GM18511 (cell line): Measurements from ENCODE around the gene GADD45G.

ENCODE experiments used
- ATAC-seq: cut with Tn5 transposase; IDR thresholded peaks from one replicate; pipeline ENCODE4 v1.9.1; 2021; ENCODE audit warnings: mild to moderate bottlenecking, moderate library complexity; ENCODE audit not compliant: unreplicated experiment

Gene GADD45G

GRCh38 chr9:89608641-89609335 is 4.0 kb downstream of the GADD45G start:
- no peak for ATAC-seq

- no peak for ATAC-seq
Measured at GRCh38 chr9:89609426-89610006, 4.7 kb downstream of the GADD45G start.

GRCh38 chr9:89610391-89610925 is 5.6 kb downstream of the GADD45G start:
- ATAC-seq = no peak

- ATAC-seq = no peak
Measured at GRCh38 chr9:89611425-89611824, 6.6 kb downstream of the GADD45G start.

GRCh38 chr9:89612566-89613278 is 7.9 kb downstream of the GADD45G start:
- no peak for ATAC-seq

- ATAC-seq = no peak
Measured at GRCh38 chr9:89613912-89614892, 9.4 kb downstream of the GADD45G start.

GRCh38 chr9:89615661-89616060 is 10.8 kb downstream of the GADD45G start:
- no peak for ATAC-seq

GRCh38 chr9:89616411-89616810 is 11.6 kb downstream of the GADD45G start:
- ATAC-seq = no peak

- no peak for ATAC-seq
Measured at GRCh38 chr9:89617978-89618377, 13.2 kb downstream of the GADD45G start.

- no peak for ATAC-seq
Measured at GRCh38 chr9:89619019-89619418, 14.2 kb downstream of the GADD45G start.

GRCh38 chr9:89619424-89620138 is 14.8 kb downstream of the GADD45G start:
- ATAC-seq = no peak

- no peak for ATAC-seq
Measured at GRCh38 chr9:89621031-89621430, 16.2 kb downstream of the GADD45G start.

GRCh38 chr9:89621676-89622075 is 16.9 kb downstream of the GADD45G start:
- ATAC-seq = no peak

- ATAC-seq = no peak
Measured at GRCh38 chr9:89622933-89623861, 18.4 kb downstream of the GADD45G start.

GRCh38 chr9:89623925-89624420 is 19.2 kb downstream of the GADD45G start:
- no peak for ATAC-seq

- ATAC-seq = no peak
Measured at GRCh38 chr9:89625721-89626687, 21.2 kb downstream of the GADD45G start.

GRCh38 chr9:89626741-89627265 is 22.0 kb downstream of the GADD45G start:
- ATAC-seq = no peak
